Mesothelial cell of epicardium (in vitro differentiated cells): ENCODE data around the gene SQOR. TPM values are rescaled to one million over a fixed set of nuclear protein-coding genes. Genes with fewer than 3 reads are reported as not detected.
A peak's percentile ranks its signal among the peaks of the same experiment; 100 is the strongest.

ENCODE experiments used
- DNase-seq, 2 experiments: peaks; one replicate each; pipeline ENCODE4 v3.0.0; 2021; ENCODE audit warnings: low spot score in 2 of 2; ENCODE audit not compliant: unreplicated experiment in 2 of 2
- H3K27ac Mint-ChIP-seq: 2 replicates; pipeline ENCODE4 v1.8.0; 2021; ENCODE audit warnings: mixed read lengths
- H3K27me3 Mint-ChIP-seq: 2 replicates; pipeline ENCODE4 v1.8.0; 2021; ENCODE audit warnings: low read depth, mixed read lengths
- H3K36me3 Mint-ChIP-seq: 2 replicates; pipeline ENCODE4 v1.8.0; 2021; ENCODE audit warnings: mixed read lengths
- H3K4me1 Mint-ChIP-seq: 2 replicates; pipeline ENCODE4 v1.8.0; 2021; ENCODE audit warnings: mixed read lengths
- H3K4me3 Mint-ChIP-seq: 2 replicates; pipeline ENCODE4 v1.8.0; 2021; ENCODE audit warnings: mild to moderate bottlenecking, moderate library complexity, mixed read lengths
- H3K9me3 Mint-ChIP-seq: 2 replicates; pipeline ENCODE4 v1.8.0; 2021; ENCODE audit warnings: mixed read lengths
- CTCF ChIP-seq: fragments of 200-600 bp; sonication (generic); IDR thresholded peaks from one replicate; pipeline ENCODE4 v1.5.0; 2021; ENCODE audit warnings: antibody characterized with exemption; ENCODE audit not compliant: unreplicated experiment
- total RNA-seq: library from RNA; stranded (reverse); gene quantifications from 3 replicates; pipeline ENCODE4 v1.2.1, GENCODE V29; 2021

Gene SQOR
- total RNA-seq, 1 donor from 2014 or later = 0.94 TPM

GRCh38 chr15:45689616-45690015 is 54.8 kb downstream of the SQOR start:
- Mint-ChIP-seq H3K27ac (no peak overlapping the region), H3K27me3 (peaks cover 7% of the 10 kb centered on the region), H3K9me3 (no peaks in the 10 kb centered on the region), H3K36me3 (no peaks in the 10 kb centered on the region), H3K4me1 (no peaks in the 10 kb centered on the region), H3K4me3 (no peak overlapping the region)
- no peak for TF ChIP-seq CTCF
- DNase-seq = no peak

GRCh38 chr15:45690581-45691260 is 55.9 kb downstream of the SQOR start:
- Mint-ChIP-seq H3K36me3 (no peaks in the 10 kb centered on the region), H3K27ac (no peak overlapping the region), H3K27me3 (peaks cover 7% of the 10 kb centered on the region), H3K9me3 (no peaks in the 10 kb centered on the region), H3K4me1 (no peaks in the 10 kb centered on the region), H3K4me3 (no peak overlapping the region)
- no peak for DNase-seq
- TF ChIP-seq CTCF = no peak

GRCh38 chr15:45701108-45701507 is 66.3 kb downstream of the SQOR start:
- H3K27ac Mint-ChIP-seq = no peak overlapping the region
- no peak for TF ChIP-seq CTCF
- H3K36me3 Mint-ChIP-seq = no peaks in the 10 kb centered on the region
- peaks cover 9% of the 10 kb centered on the region for H3K4me1 Mint-ChIP-seq
- H3K9me3 Mint-ChIP-seq = peaks cover 8% of the 10 kb centered on the region
- H3K27me3 Mint-ChIP-seq = peaks cover 7% of the 10 kb centered on the region
- no peak for DNase-seq
- no peak overlapping the region for H3K4me3 Mint-ChIP-seq

GRCh38 chr15:45702041-45702440 is 67.2 kb downstream of the SQOR start:
- no peaks in the 10 kb centered on the region for H3K36me3 Mint-ChIP-seq
- H3K4me1 Mint-ChIP-seq = peaks cover 9% of the 10 kb centered on the region
- H3K27ac Mint-ChIP-seq = no peak overlapping the region
- H3K27me3 Mint-ChIP-seq = peaks cover 6% of the 10 kb centered on the region
- DNase-seq = no peak
- H3K4me3 Mint-ChIP-seq = no peak overlapping the region
- H3K9me3 Mint-ChIP-seq = peaks cover 8% of the 10 kb centered on the region
- TF ChIP-seq CTCF = no peak

- peaks cover 9% of the 10 kb centered on the region for H3K4me1 Mint-ChIP-seq
- H3K27me3 Mint-ChIP-seq = peaks cover 5% of the 10 kb centered on the region
- TF ChIP-seq CTCF = no peak
- H3K36me3 Mint-ChIP-seq = no peaks in the 10 kb centered on the region
- peaks cover 3% of the 10 kb centered on the region for H3K9me3 Mint-ChIP-seq
- H3K27ac Mint-ChIP-seq = peak overlapping the region; percentile 39
- peak overlapping the region; percentile 88 for H3K4me3 Mint-ChIP-seq
- DNase-seq = no peak
Observed at GRCh38 chr15:45703670-45704328, 69.0 kb downstream of the SQOR start.
